GM12873 (cell line): ENCODE results near the gene ADAMTSL3.

Source experiments
- CTCF ChIP-seq: IDR thresholded peaks from 2 replicates; pipeline ENCODE4 v1.5.1; 2012; ENCODE audit warnings: low read depth, mild to moderate bottlenecking, moderate library complexity, low read length, control low read depth; ENCODE audit not compliant: insufficient read depth; ENCODE audit errors: missing control alignments

The ADAMTSL3 gene

GRCh38 chr15:83854950-83855707 is 201.2 kb downstream of the ADAMTSL3 start:
- TF ChIP-seq CTCF = no peak

- TF ChIP-seq CTCF = no peak
These were observed 202.0 kb downstream of the ADAMTSL3 start for GRCh38 chr15:83855956-83856355.

- TF ChIP-seq CTCF = no peak
These were observed 205.0 kb downstream of the ADAMTSL3 start for GRCh38 chr15:83858820-83859505.

GRCh38 chr15:83866692-83867091 is 212.8 kb downstream of the ADAMTSL3 start:
- TF ChIP-seq CTCF = no peak

- TF ChIP-seq CTCF = no peak
These were observed 215.4 kb downstream of the ADAMTSL3 start for GRCh38 chr15:83869341-83869740.

GRCh38 chr15:83871808-83872559 is 218.1 kb downstream of the ADAMTSL3 start:
- no peak for TF ChIP-seq CTCF

GRCh38 chr15:83873966-83874365 is 220.0 kb downstream of the ADAMTSL3 start:
- no peak for TF ChIP-seq CTCF
